ENCODE measurements around the gene PARN. TPM values are rescaled to one million over a fixed set of nuclear protein-coding genes. Genes with fewer than 3 reads are reported as not detected.

Gene PARN
- total RNA-seq, 3 donors from 2014 or later (not counting 1 experiment from before 2014, with no cell fraction given), result 44.3 to 57.4 (median 45.1) TPM

DNA sequence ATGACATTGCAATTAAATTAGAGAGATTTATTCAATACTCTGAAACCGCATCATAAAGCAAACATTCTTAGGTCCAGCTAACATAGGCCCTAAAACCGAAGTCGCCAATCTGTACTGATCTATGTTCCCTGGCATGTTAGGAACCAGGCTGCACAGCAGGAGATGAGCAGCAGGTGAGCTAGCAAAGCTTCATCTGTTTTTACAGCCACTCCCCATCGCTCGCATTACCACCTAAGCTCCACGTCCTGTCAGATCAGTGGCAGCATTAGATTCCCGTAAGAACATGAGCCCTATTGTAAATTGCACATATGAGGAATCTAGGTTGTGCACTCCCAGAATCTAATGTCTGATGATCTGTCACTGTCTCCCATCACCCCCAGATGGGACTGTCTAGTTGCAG is 91.5 kb downstream of the PARN start:
- peaks cover 7% of the 10 kb centered on the region for H3K36me3 Mint-ChIP-seq
- Histone ChIP-seq H3K36me3 (ENCODE audit: control insufficient read depth, insufficient read depth, low read length) (peaks cover 9% of the 10 kb centered on the region), H3K27me3 (ENCODE audit: control insufficient read depth, insufficient read depth, low read length) (no peaks in the 10 kb centered on the region), H3K27ac (ENCODE audit: low read length) (no peak overlapping the region), H3K9me3 (ENCODE audit: control insufficient read depth, insufficient read depth, low read length) (peaks cover 6% of the 10 kb centered on the region), H3K4me3 (ENCODE audit: low read length) (no peak overlapping the region), H3K4me1 (ENCODE audit: control insufficient read depth, insufficient read depth, low read length) (no peaks in the 10 kb centered on the region)
- ATAC-seq, result no peak
- 98% methylated on average over 7 of the region's 7 CpGs for WGBS (ENCODE audit: insufficient coverage)
- TF ChIP-seq, protein P1, sequence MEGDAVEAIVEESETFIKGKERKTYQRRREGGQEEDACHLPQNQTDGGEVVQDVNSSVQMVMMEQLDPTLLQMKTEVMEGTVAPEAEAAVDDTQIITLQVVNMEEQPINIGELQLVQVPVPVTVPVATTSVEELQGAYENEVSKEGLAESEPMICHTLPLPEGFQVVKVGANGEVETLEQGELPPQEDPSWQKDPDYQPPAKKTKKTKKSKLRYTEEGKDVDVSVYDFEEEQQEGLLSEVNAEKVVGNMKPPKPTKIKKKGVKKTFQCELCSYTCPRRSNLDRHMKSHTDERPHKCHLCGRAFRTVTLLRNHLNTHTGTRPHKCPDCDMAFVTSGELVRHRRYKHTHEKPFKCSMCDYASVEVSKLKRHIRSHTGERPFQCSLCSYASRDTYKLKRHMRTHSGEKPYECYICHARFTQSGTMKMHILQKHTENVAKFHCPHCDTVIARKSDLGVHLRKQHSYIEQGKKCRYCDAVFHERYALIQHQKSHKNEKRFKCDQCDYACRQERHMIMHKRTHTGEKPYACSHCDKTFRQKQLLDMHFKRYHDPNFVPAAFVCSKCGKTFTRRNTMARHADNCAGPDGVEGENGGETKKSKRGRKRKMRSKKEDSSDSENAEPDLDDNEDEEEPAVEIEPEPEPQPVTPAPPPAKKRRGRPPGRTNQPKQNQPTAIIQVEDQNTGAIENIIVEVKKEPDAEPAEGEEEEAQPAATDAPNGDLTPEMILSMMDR (IDR thresholded peaks at IDR 0.05), result no peak
- H3K9me3 Mint-ChIP-seq, result no peaks in the 10 kb centered on the region
- H3K4me1 Mint-ChIP-seq, result peaks cover 0 to 4% of the 10 kb centered on the region in 2 donors
- DNase-seq, result no peak
- no peak overlapping the region for H3K4me3 Mint-ChIP-seq
- no peaks in the 10 kb centered on the region for H3K27me3 Mint-ChIP-seq (ENCODE audit: low read depth in 2 of 2)
- intact Hi-C loops (cut with micrococcal nuclease), result no loop called here
- H3K27ac Mint-ChIP-seq, result no peak overlapping the region

DNA sequence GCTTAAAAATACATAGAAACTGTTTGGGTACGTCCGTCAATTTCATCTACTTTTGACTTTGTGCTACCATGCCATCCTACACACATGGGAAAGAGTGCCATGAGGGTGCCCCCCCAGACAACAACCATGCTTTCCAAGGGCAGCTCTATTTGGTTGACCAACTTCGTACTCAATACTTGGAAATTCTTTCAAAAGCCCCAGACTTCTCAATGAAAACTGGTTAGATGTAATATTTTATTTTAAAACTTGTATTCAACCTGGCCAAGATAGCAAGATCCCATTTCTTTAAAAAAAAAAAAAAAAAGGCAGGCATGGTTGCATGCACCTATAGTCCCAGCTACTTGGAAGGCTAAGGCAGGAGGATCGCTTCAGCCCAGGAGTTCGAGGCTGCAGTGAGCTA is 98.4 kb downstream of the PARN start:
- H3K4me3 Mint-ChIP-seq, result no peak overlapping the region
- no peak overlapping the region for H3K4me3 ChIP-seq (ENCODE audit: low read length)
- H3K27me3 ChIP-seq (ENCODE audit: control insufficient read depth, insufficient read depth, low read length), result no peaks in the 10 kb centered on the region
- intact Hi-C loops (cut with micrococcal nuclease), result no loop called here
- H3K36me3 ChIP-seq (ENCODE audit: control insufficient read depth, insufficient read depth, low read length), result peaks cover 3% of the 10 kb centered on the region
- TF ChIP-seq, protein P1 (IDR thresholded peaks at IDR 0.05), result no peak
- ATAC-seq, result no peak
- H3K27ac Mint-ChIP-seq, result no peak overlapping the region
- DNase-seq, result no peak
- no peak overlapping the region for H3K27ac ChIP-seq (ENCODE audit: low read length)
- peaks cover 3% of the 10 kb centered on the region for H3K4me1 ChIP-seq (ENCODE audit: control insufficient read depth, insufficient read depth, low read length)
- H3K9me3 ChIP-seq (ENCODE audit: control insufficient read depth, insufficient read depth, low read length), result no peaks in the 10 kb centered on the region
- H3K4me1 Mint-ChIP-seq, result peaks cover 5 to 7% of the 10 kb centered on the region in 2 donors
- H3K9me3 Mint-ChIP-seq, result no peaks in the 10 kb centered on the region
- no peaks in the 10 kb centered on the region for H3K36me3 Mint-ChIP-seq
- no peaks in the 10 kb centered on the region for H3K27me3 Mint-ChIP-seq (ENCODE audit: low read depth in 2 of 2)
- WGBS (ENCODE audit: insufficient coverage), result 99% methylated on average over 4 of the region's 5 CpGs

DNA sequence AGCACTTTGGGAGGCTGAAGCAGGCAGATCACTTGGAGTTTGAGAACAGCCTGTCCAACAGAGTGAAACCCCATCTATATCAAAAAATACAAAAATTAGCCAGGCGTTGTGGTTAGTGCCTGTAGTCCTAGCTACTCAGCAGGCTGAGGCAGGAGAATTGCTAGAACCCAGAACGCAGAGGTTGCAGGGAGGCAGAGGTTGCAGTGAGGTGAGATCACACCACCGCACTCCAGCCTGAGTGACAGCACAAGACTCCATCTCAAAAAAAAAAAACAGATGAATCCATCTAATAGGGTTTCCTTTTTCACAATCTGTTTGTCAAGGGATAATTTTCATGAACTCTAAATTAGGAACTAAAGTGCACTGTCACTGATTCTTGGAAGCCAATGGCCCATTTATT is 99.0 kb downstream of the PARN start:
- peaks cover 3% of the 10 kb centered on the region for H3K36me3 ChIP-seq (ENCODE audit: control insufficient read depth, insufficient read depth, low read length)
- no peaks in the 10 kb centered on the region for H3K9me3 ChIP-seq (ENCODE audit: control insufficient read depth, insufficient read depth, low read length)
- WGBS (ENCODE audit: insufficient coverage), result 97% methylated on average over 3 of the region's 3 CpGs
- no peak overlapping the region for H3K4me3 Mint-ChIP-seq
- no peak for DNase-seq
- H3K27me3 ChIP-seq (ENCODE audit: control insufficient read depth, insufficient read depth, low read length), result no peaks in the 10 kb centered on the region
- intact Hi-C loops (cut with micrococcal nuclease), result no loop called here
- peaks cover 3% of the 10 kb centered on the region for H3K4me1 ChIP-seq (ENCODE audit: control insufficient read depth, insufficient read depth, low read length)
- no peaks in the 10 kb centered on the region for H3K9me3 Mint-ChIP-seq
- TF ChIP-seq, protein P1 (IDR thresholded peaks at IDR 0.05), result no peak
- H3K4me3 ChIP-seq (ENCODE audit: low read length), result no peak overlapping the region
- H3K27ac ChIP-seq (ENCODE audit: low read length), result no peak overlapping the region
- no peak overlapping the region for H3K27ac Mint-ChIP-seq
- H3K27me3 Mint-ChIP-seq (ENCODE audit: low read depth in 2 of 2), result no peaks in the 10 kb centered on the region
- H3K4me1 Mint-ChIP-seq, result peaks cover 5 to 7% of the 10 kb centered on the region in 2 donors
- no peaks in the 10 kb centered on the region for H3K36me3 Mint-ChIP-seq
- no peak for ATAC-seq

DNA sequence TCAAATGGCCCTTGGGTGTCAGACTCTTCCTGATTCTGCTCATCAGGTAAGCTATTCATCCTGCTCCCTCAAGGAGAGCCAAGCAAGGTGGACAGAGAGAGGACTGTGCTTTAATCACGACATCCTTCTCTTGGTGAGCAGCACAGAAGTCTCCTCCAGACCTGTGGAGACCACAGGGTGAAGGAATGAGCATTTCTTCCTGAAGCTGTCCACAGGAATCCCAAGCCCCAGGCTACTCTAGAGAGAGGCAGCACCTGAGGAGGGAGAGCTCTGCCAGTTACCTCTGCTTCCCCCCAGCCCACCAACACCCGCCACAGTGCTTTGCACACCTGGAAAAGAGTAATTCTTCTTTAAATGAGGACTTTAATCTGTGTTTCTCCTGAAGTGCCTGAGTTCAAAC is 100.0 kb downstream of the PARN start:
- intact Hi-C loops (cut with micrococcal nuclease), result no loop called here
- Histone ChIP-seq H3K4me3 (ENCODE audit: low read length) (no peak overlapping the region), H3K27me3 (ENCODE audit: control insufficient read depth, insufficient read depth, low read length) (no peaks in the 10 kb centered on the region), H3K9me3 (ENCODE audit: control insufficient read depth, insufficient read depth, low read length) (no peaks in the 10 kb centered on the region), H3K4me1 (ENCODE audit: control insufficient read depth, insufficient read depth, low read length) (peaks cover 3% of the 10 kb centered on the region), H3K36me3 (ENCODE audit: control insufficient read depth, insufficient read depth, low read length) (peaks cover 3% of the 10 kb centered on the region), H3K27ac (ENCODE audit: low read length) (no peak overlapping the region)
- H3K36me3 Mint-ChIP-seq, result no peaks in the 10 kb centered on the region
- no peak overlapping the region for H3K27ac Mint-ChIP-seq
- TF ChIP-seq, protein P1 (IDR thresholded peaks at IDR 0.05), result no peak
- ATAC-seq (no peak), DNase-seq (no peak)
- H3K27me3 Mint-ChIP-seq (ENCODE audit: low read depth in 2 of 2), result no peaks in the 10 kb centered on the region
- H3K9me3 Mint-ChIP-seq, result no peaks in the 10 kb centered on the region
- WGBS (ENCODE audit: insufficient coverage), result 94% methylated on average over 2 of the region's 2 CpGs
- peaks cover 7 to 11% of the 10 kb centered on the region in 2 donors for H3K4me1 Mint-ChIP-seq
- H3K4me3 Mint-ChIP-seq, result no peak overlapping the region

Data from natural killer cell (primary cell).